Astrocyte (in vitro differentiated cells and primary cell): ENCODE data around the gene TRPM2. TPM values are rescaled to one million over a fixed set of nuclear protein-coding genes. Genes with fewer than 3 reads are reported as not detected.
"Not testable (repeated sequence)": the region's sequence is repeated elsewhere in the genome, so short reads cannot be mapped to it uniquely, and the experiment has no call there.

Experiments
- DNase-seq: peaks from one replicate; pipeline ENCODE4 v3.0.0-alpha.2; 2010; ENCODE audit warnings: low read depth
- FAIRE-seq: peaks from 2 replicates; lab custom pipeline; 2011; peaks lifted over from hg19 to GRCh38; lab: Jason Lieb, UNC
- H2AFZ ChIP-seq: 2 replicates; pipeline ENCODE4 v1.6.0; 2012; ENCODE audit warnings: low read depth, low read length, inconsistent platforms
- H3K27ac ChIP-seq: 2 replicates; pipeline ENCODE4 v1.5.1; 2011; ENCODE audit warnings: low read depth, low read length, inconsistent platforms
- H3K27me3 ChIP-seq: 2 replicates; pipeline ENCODE4 v1.6.0; 2011; ENCODE audit warnings: low read length, inconsistent platforms; ENCODE audit not compliant: insufficient read depth
- H3K36me3 ChIP-seq: 2 replicates; pipeline ENCODE4 v1.5.1; 2011; ENCODE audit warnings: low read length, inconsistent platforms; ENCODE audit not compliant: insufficient read depth
- H3K4me1 ChIP-seq: 2 replicates; pipeline ENCODE4 v1.5.1; 2011; ENCODE audit warnings: low read length, inconsistent platforms; ENCODE audit not compliant: insufficient read depth
- H3K4me2 ChIP-seq: 2 replicates; pipeline ENCODE4 v1.6.0; 2012; ENCODE audit warnings: low read length, inconsistent platforms
- H3K4me3 ChIP-seq: 2 replicates; pipeline ENCODE4 v1.5.1; 2011; ENCODE audit warnings: low read depth, mild to moderate bottlenecking, low read length, inconsistent platforms; ENCODE audit not compliant: insufficient read depth
- H3K79me2 ChIP-seq: 2 replicates; pipeline ENCODE4 v1.6.0; 2012; ENCODE audit warnings: mild to moderate bottlenecking, low read length, inconsistent platforms; ENCODE audit not compliant: insufficient read depth
- H3K9ac ChIP-seq: 2 replicates; pipeline ENCODE4 v1.6.0; 2012; ENCODE audit warnings: mild to moderate bottlenecking, low read length, inconsistent platforms
- H3K9me3 ChIP-seq: 2 replicates; pipeline ENCODE4 v1.5.1; 2012; ENCODE audit warnings: low read depth, mild to moderate bottlenecking, low read length, inconsistent platforms; ENCODE audit not compliant: insufficient read depth
- H4K20me1 ChIP-seq: 2 replicates; pipeline ENCODE4 v1.6.0; 2012; ENCODE audit warnings: low read length, inconsistent platforms; ENCODE audit not compliant: insufficient read depth
- H3K27ac Mint-ChIP-seq: one replicate; pipeline ENCODE4 v1.8.0; 2021; ENCODE audit warnings: mild to moderate bottlenecking, mixed read lengths; ENCODE audit not compliant: unreplicated experiment
- H3K27me3 Mint-ChIP-seq: one replicate; pipeline ENCODE4 v1.8.0; 2021; ENCODE audit warnings: low read depth, mixed read lengths; ENCODE audit not compliant: unreplicated experiment
- H3K36me3 Mint-ChIP-seq: one replicate; pipeline ENCODE4 v1.8.0; 2021; ENCODE audit warnings: low read depth, mixed read lengths; ENCODE audit not compliant: unreplicated experiment
- H3K4me1 Mint-ChIP-seq: one replicate; pipeline ENCODE4 v1.8.0; 2021; ENCODE audit warnings: low read depth, mixed read lengths; ENCODE audit not compliant: unreplicated experiment
- H3K4me3 Mint-ChIP-seq: one replicate; pipeline ENCODE4 v1.8.0; 2021; ENCODE audit warnings: mild to moderate bottlenecking, moderate library complexity, mixed read lengths; ENCODE audit not compliant: unreplicated experiment
- H3K9me3 Mint-ChIP-seq: one replicate; pipeline ENCODE4 v1.8.0; 2021; ENCODE audit warnings: mild to moderate bottlenecking, mixed read lengths; ENCODE audit not compliant: unreplicated experiment
- CTCF ChIP-seq: IDR thresholded peaks from 2 replicates; pipeline ENCODE4 v1.5.1; 2011; ENCODE audit warnings: low read depth, mild to moderate bottlenecking, inconsistent platforms, low read length, moderate library complexity; ENCODE audit not compliant: insufficient read depth
- EZH2 ChIP-seq: IDR thresholded peaks from 2 replicates; pipeline ENCODE4 v1.6.1; 2012; ENCODE audit warnings: mild to moderate bottlenecking, low read length, inconsistent platforms; ENCODE audit not compliant: insufficient read depth
- total RNA-seq: library from RNA; stranded (reverse); gene quantifications from 2 replicates; pipeline ENCODE4 v1.2.1, GENCODE V29; 2021

The TRPM2 gene
- total RNA-seq, 1 donor from 2014 or later: 0.79 TPM

DNA sequence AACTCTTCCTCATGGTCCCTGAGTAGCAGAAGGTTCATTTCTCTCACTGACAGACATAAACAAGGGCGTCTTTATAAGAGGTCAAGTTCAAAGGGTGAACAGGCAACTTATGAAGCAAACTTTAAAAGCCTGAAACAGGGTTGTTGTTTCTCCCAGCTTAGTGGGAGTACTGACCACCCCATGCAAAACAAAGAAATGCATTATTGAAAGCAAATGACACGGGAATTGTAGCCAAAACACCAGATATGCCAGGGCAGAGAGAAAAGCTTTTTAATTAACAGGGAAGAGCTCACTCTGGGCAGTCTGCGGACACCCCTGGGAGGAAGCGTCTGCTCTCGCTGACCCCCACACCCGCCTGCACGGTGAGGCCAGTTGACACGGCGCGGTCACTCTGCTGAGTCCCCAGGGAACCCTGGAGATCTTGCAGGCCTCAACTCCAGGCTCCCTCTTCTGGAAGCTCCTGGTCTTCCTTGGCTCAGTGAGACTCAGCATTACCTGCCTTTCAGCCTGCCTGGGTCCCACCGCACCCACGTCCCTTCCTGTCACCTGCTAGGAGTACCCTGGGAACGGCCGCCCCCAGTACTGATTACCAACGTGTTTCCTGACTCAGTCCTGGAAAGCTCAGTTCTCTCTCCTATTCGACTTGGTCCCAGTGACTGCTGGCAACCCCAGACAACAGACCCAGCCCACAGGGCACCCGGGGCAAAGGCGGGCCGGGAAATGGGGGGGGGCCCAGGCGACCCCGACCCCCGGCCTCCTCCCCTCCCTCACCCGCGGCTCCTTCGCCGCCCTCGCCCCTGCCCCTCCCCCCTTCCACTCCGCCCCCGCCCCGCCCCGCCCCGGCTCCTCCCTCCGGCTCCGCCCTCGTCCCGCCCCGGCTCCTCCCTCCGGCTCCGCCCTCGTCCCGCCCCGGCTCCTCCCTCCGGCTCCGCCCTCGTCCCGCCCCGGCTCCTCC is 15.2 kb upstream of the TRPM2 start:
- H3K27ac Mint-ChIP-seq: no peak overlapping the region
- H3K4me3 Mint-ChIP-seq: peak overlapping the region; percentile 79
- Histone ChIP-seq H2AFZ (peak overlapping the region; percentile 71), H3K4me3 (peak overlapping the region; percentile 59), H3K4me2 (peak overlapping the region; percentile 96), H3K9ac (peak overlapping the region; percentile 41), H3K36me3 (no peaks in the 10 kb centered on the region), H3K9me3 (no peaks in the 10 kb centered on the region), H4K20me1 (no peaks in the 10 kb centered on the region), H3K4me1 (peaks cover 14% of the 10 kb centered on the region), H3K27ac (no peak overlapping the region), H3K27me3 (no peaks in the 10 kb centered on the region), H3K79me2 (no peaks in the 10 kb centered on the region)
- H3K4me1 Mint-ChIP-seq: peaks cover 4% of the 10 kb centered on the region
- DNase-seq (peak; percentile 42), FAIRE-seq (no peak)
- no peaks in the 10 kb centered on the region for H3K27me3 Mint-ChIP-seq
- H3K36me3 Mint-ChIP-seq: no peaks in the 10 kb centered on the region
- no peaks in the 10 kb centered on the region for H3K9me3 Mint-ChIP-seq
- TF ChIP-seq EZH2 (no peak), CTCF (no peak)

- no peak for FAIRE-seq
Measured at GRCh38 chr21:44338971-44339910, 14.2 kb upstream of the TRPM2 start, which contains the start of gene CFAP410. Gene CFAP410 (minus strand): TSS chr21:44339390. CDS start chr21:44339194, 196 bp downstream.

GRCh38 chr21:44341726-44342458 is 11.5 kb upstream of the TRPM2 start:
- not testable (repeated sequence) for H3K4me1 Mint-ChIP-seq, H4K20me1 ChIP-seq, H3K9me3 ChIP-seq, H3K4me2 ChIP-seq, H3K27me3 ChIP-seq, FAIRE-seq, H3K4me3 Mint-ChIP-seq, H3K9me3 Mint-ChIP-seq, H3K36me3 Mint-ChIP-seq, H3K79me2 ChIP-seq, H3K36me3 ChIP-seq, H3K27ac ChIP-seq, H3K4me3 ChIP-seq, H2AFZ ChIP-seq, DNase-seq, H3K9ac ChIP-seq
- H3K4me1 ChIP-seq: peaks cover 14% of the 10 kb centered on the region
- Mint-ChIP-seq H3K27ac (peak overlapping the region; percentile 5), H3K27me3 (peaks cover 13% of the 10 kb centered on the region)

More at GRCh38 chr21:44338971-44339910, 14.2 kb upstream of the TRPM2 start, which contains the start of gene CFAP410:
- no peaks in the 10 kb centered on the region for H3K36me3 ChIP-seq
- peak within 1 kb of the TSS; percentile 93 for H3K27ac Mint-ChIP-seq
- peak within 1 kb of the TSS; percentile 99 for H3K9ac ChIP-seq
- H4K20me1 ChIP-seq: no peaks in the 10 kb centered on the region
- H3K36me3 Mint-ChIP-seq: no peaks in the 10 kb centered on the region
- DNase-seq: peak; percentile 85
- no peaks in the 10 kb centered on the region for H3K27me3 ChIP-seq
- H3K4me3 Mint-ChIP-seq: peak within 1 kb of the TSS; percentile 87
- peak within 1 kb of the TSS; percentile 97 for H3K27ac ChIP-seq
- no peaks in the 10 kb centered on the region for H3K9me3 ChIP-seq
- H3K27me3 Mint-ChIP-seq: no peaks in the 10 kb centered on the region
- H3K4me3 ChIP-seq: peak within 1 kb of the TSS; percentile 97
- peaks cover 4% of the 10 kb centered on the region for H3K4me1 Mint-ChIP-seq
- peak within 1 kb of the TSS; percentile 93 for H2AFZ ChIP-seq
- no peaks in the 10 kb centered on the region for H3K79me2 ChIP-seq
- no peak for TF ChIP-seq CTCF
- TF ChIP-seq EZH2: no peak
- H3K4me2 ChIP-seq: peak within 1 kb of the TSS; percentile 100
- peaks cover 14% of the 10 kb centered on the region for H3K4me1 ChIP-seq
- H3K9me3 Mint-ChIP-seq: no peaks in the 10 kb centered on the region

DNA sequence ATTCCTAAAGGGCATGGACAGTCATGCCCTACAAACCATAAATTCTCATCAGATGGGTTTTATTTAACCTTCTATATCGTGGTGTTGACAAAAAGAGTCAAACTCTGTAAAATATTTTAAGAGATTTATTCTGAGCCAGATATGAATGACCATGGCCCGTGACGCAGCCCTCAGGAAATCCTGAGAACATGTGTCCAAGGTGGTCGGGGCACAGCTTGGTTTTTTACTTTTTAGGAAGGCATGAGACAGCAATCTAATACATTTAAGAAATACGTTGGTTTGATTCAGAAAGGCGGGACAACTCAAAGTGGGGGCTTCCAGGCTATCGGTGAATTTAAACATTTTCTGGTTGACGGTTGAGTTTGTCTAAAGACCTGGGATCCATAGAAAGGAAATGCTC is 10.4 kb upstream of the TRPM2 start:
- not testable (repeated sequence) for H3K4me1 Mint-ChIP-seq, H3K27me3 ChIP-seq, DNase-seq, H3K79me2 ChIP-seq, H3K36me3 ChIP-seq, H3K27ac Mint-ChIP-seq, H3K36me3 Mint-ChIP-seq, H3K9ac ChIP-seq, H3K27ac ChIP-seq, H2AFZ ChIP-seq, H3K9me3 ChIP-seq, H4K20me1 ChIP-seq, H3K4me2 ChIP-seq, H3K4me3 ChIP-seq, H3K9me3 Mint-ChIP-seq, H3K4me3 Mint-ChIP-seq, FAIRE-seq
- H3K27me3 Mint-ChIP-seq: peaks cover 23% of the 10 kb centered on the region
- H3K4me1 ChIP-seq: peaks cover 12% of the 10 kb centered on the region
